ENCODE data around the gene TMEM120B. TPM values are rescaled to one million over a fixed set of nuclear protein-coding genes. Genes with fewer than 3 reads are reported as not detected.
"Not testable (repeated sequence)": the region's sequence is repeated elsewhere in the genome, so short reads cannot be mapped to it uniquely, and the experiment has no call there.

The TMEM120B gene
- total RNA-seq, 1 experiment from 2014 or later, result 8.7 TPM

GRCh38 chr12:121701667-121702277 is 10.8 kb upstream of the TMEM120B start:
- H3K27me3 ChIP-seq (ENCODE audit: low read length), result no peaks in the 10 kb centered on the region
- H3K36me3 ChIP-seq (ENCODE audit: insufficient read depth, low read length), result no peaks in the 10 kb centered on the region
- H3K79me2 ChIP-seq (ENCODE audit: low read length), result no peaks in the 10 kb centered on the region
- no peak overlapping the region for H3K9ac ChIP-seq (ENCODE audit: low read length)
- no peak overlapping the region for H2AFZ ChIP-seq (ENCODE audit: low read length)
- no peak overlapping the region for H3K4me3 ChIP-seq (ENCODE audit: low read length)
- no peaks in the 10 kb centered on the region for H3K9me3 ChIP-seq (ENCODE audit: low read length)
- H3K4me2 ChIP-seq (ENCODE audit: low read depth, low read length, poor library complexity, severe bottlenecking), result no peak overlapping the region
- DNase-seq, result no peak
- H3K27ac ChIP-seq (ENCODE audit: low read length), result no peak overlapping the region
- no peaks in the 10 kb centered on the region for H4K20me1 ChIP-seq (ENCODE audit: insufficient read depth, low read depth, low read length)
- no peaks in the 10 kb centered on the region for H3K9me2 ChIP-seq (replicated peaks; ENCODE audit: insufficient read depth, low read length)
- no peaks in the 10 kb centered on the region for H3K4me1 ChIP-seq (ENCODE audit: low read length)

GRCh38 chr12:121702944-121703343 is 9.6 kb upstream of the TMEM120B start:
- H3K27ac ChIP-seq (ENCODE audit: low read length), result no peak overlapping the region
- no peaks in the 10 kb centered on the region for H3K79me2 ChIP-seq (ENCODE audit: low read length)
- no peak overlapping the region for H2AFZ ChIP-seq (ENCODE audit: low read length)
- H3K9me2 ChIP-seq (replicated peaks; ENCODE audit: insufficient read depth, low read length), result no peaks in the 10 kb centered on the region
- no peak overlapping the region for H3K4me3 ChIP-seq (ENCODE audit: low read length)
- DNase-seq, result no peak
- H4K20me1 ChIP-seq (ENCODE audit: insufficient read depth, low read depth, low read length), result no peaks in the 10 kb centered on the region
- no peaks in the 10 kb centered on the region for H3K9me3 ChIP-seq (ENCODE audit: low read length)
- H3K36me3 ChIP-seq (ENCODE audit: insufficient read depth, low read length), result no peaks in the 10 kb centered on the region
- no peaks in the 10 kb centered on the region for H3K27me3 ChIP-seq (ENCODE audit: low read length)
- no peaks in the 10 kb centered on the region for H3K4me1 ChIP-seq (ENCODE audit: low read length)
- no peak overlapping the region for H3K9ac ChIP-seq (ENCODE audit: low read length)
- H3K4me2 ChIP-seq (ENCODE audit: low read depth, low read length, poor library complexity, severe bottlenecking), result no peak overlapping the region

GRCh38 chr12:121705514-121705913 is 7.0 kb upstream of the TMEM120B start:
- Histone ChIP-seq H3K9ac (ENCODE audit: low read length) (no peak overlapping the region), H3K4me2 (ENCODE audit: low read depth, low read length, poor library complexity, severe bottlenecking) (no peak overlapping the region), H3K9me3 (ENCODE audit: low read length) (no peaks in the 10 kb centered on the region), H3K27ac (ENCODE audit: low read length) (no peak overlapping the region), H3K4me3 (ENCODE audit: low read length) (no peak overlapping the region), H3K9me2 (replicated peaks; ENCODE audit: insufficient read depth, low read length) (no peaks in the 10 kb centered on the region), H3K27me3 (ENCODE audit: low read length) (no peaks in the 10 kb centered on the region), H3K36me3 (ENCODE audit: insufficient read depth, low read length) (no peaks in the 10 kb centered on the region), H3K79me2 (ENCODE audit: low read length) (no peaks in the 10 kb centered on the region), H4K20me1 (ENCODE audit: insufficient read depth, low read depth, low read length) (no peaks in the 10 kb centered on the region), H3K4me1 (ENCODE audit: low read length) (no peaks in the 10 kb centered on the region), H2AFZ (ENCODE audit: low read length) (no peak overlapping the region)
- DNase-seq, result no peak

GRCh38 chr12:121708313-121709063 is 4.1 kb upstream of the TMEM120B start:
- no peak overlapping the region for H3K4me2 ChIP-seq (ENCODE audit: low read depth, low read length, poor library complexity, severe bottlenecking)

GRCh38 chr12:121709064-121709424 is 3.5 kb upstream of the TMEM120B start:
- H3K4me1 ChIP-seq (ENCODE audit: low read length), result peaks cover 15% of the 10 kb centered on the region
- H4K20me1 ChIP-seq (ENCODE audit: insufficient read depth, low read depth, low read length); H3K9ac ChIP-seq (ENCODE audit: low read length); H3K27ac ChIP-seq (ENCODE audit: low read length); H3K36me3 ChIP-seq (ENCODE audit: insufficient read depth, low read length); H3K4me3 ChIP-seq (ENCODE audit: low read length); H3K9me2 ChIP-seq (replicated peaks; ENCODE audit: insufficient read depth, low read length); H3K27me3 ChIP-seq (ENCODE audit: low read length); H3K4me2 ChIP-seq (ENCODE audit: low read depth, low read length, poor library complexity, severe bottlenecking); H3K9me3 ChIP-seq (ENCODE audit: low read length); DNase-seq; H2AFZ ChIP-seq (ENCODE audit: low read length): not testable (repeated sequence)
- peaks cover 14% of the 10 kb centered on the region for H3K79me2 ChIP-seq (ENCODE audit: low read length)

More at GRCh38 chr12:121708313-121709063, 4.1 kb upstream of the TMEM120B start:
- H4K20me1 ChIP-seq (ENCODE audit: insufficient read depth, low read depth, low read length), result no peaks in the 10 kb centered on the region
- H2AFZ ChIP-seq (ENCODE audit: low read length), result no peak overlapping the region
- H3K9me3 ChIP-seq (ENCODE audit: low read length), result no peaks in the 10 kb centered on the region
- no peak overlapping the region for H3K27ac ChIP-seq (ENCODE audit: low read length)
- no peak overlapping the region for H3K4me3 ChIP-seq (ENCODE audit: low read length)
- no peaks in the 10 kb centered on the region for H3K36me3 ChIP-seq (ENCODE audit: insufficient read depth, low read length)
- H3K79me2 ChIP-seq (ENCODE audit: low read length), result peaks cover 9% of the 10 kb centered on the region
- no peaks in the 10 kb centered on the region for H3K27me3 ChIP-seq (ENCODE audit: low read length)
- peaks cover 10% of the 10 kb centered on the region for H3K4me1 ChIP-seq (ENCODE audit: low read length)
- no peak for DNase-seq
- H3K9me2 ChIP-seq (replicated peaks; ENCODE audit: insufficient read depth, low read length), result no peaks in the 10 kb centered on the region
- no peak overlapping the region for H3K9ac ChIP-seq (ENCODE audit: low read length)

GRCh38 chr12:121709478-121709961 is 3.0 kb upstream of the TMEM120B start:
- no peak overlapping the region for H3K9ac ChIP-seq (ENCODE audit: low read length)
- no peak overlapping the region for H2AFZ ChIP-seq (ENCODE audit: low read length)
- H3K4me1 ChIP-seq (ENCODE audit: low read length), result peaks cover 17% of the 10 kb centered on the region
- DNase-seq, result no peak
- no peak overlapping the region for H3K27ac ChIP-seq (ENCODE audit: low read length)
- peaks cover 17% of the 10 kb centered on the region for H3K79me2 ChIP-seq (ENCODE audit: low read length)
- no peaks in the 10 kb centered on the region for H4K20me1 ChIP-seq (ENCODE audit: insufficient read depth, low read depth, low read length)
- H3K27me3 ChIP-seq (ENCODE audit: low read length), result no peaks in the 10 kb centered on the region
- no peaks in the 10 kb centered on the region for H3K9me2 ChIP-seq (replicated peaks; ENCODE audit: insufficient read depth, low read length)
- H3K4me3 ChIP-seq (ENCODE audit: low read length), result no peak overlapping the region
- no peak overlapping the region for H3K4me2 ChIP-seq (ENCODE audit: low read depth, low read length, poor library complexity, severe bottlenecking)
- H3K9me3 ChIP-seq (ENCODE audit: low read length), result no peaks in the 10 kb centered on the region
- no peaks in the 10 kb centered on the region for H3K36me3 ChIP-seq (ENCODE audit: insufficient read depth, low read length)

- peaks cover 35% of the 10 kb centered on the region for H3K79me2 ChIP-seq (ENCODE audit: low read length)
- H2AFZ ChIP-seq (ENCODE audit: low read length), result peak overlapping the region; percentile 96; the same call in 1 of the 2 replicates
- H4K20me1 ChIP-seq (ENCODE audit: insufficient read depth, low read depth, low read length), result no peaks in the 10 kb centered on the region
- H3K27ac ChIP-seq (ENCODE audit: low read length), result no peak overlapping the region
- H3K9ac ChIP-seq (ENCODE audit: low read length), result peak overlapping the region; percentile 89
- no peaks in the 10 kb centered on the region for H3K36me3 ChIP-seq (ENCODE audit: insufficient read depth, low read length)
- H3K4me3 ChIP-seq (ENCODE audit: low read length), result peak overlapping the region; percentile 98
- peak overlapping the region; percentile 85 for H3K4me2 ChIP-seq (ENCODE audit: low read depth, low read length, poor library complexity, severe bottlenecking)
- H3K9me3 ChIP-seq (ENCODE audit: low read length), result no peaks in the 10 kb centered on the region
- no peaks in the 10 kb centered on the region for H3K9me2 ChIP-seq (replicated peaks; ENCODE audit: insufficient read depth, low read length)
- H3K27me3 ChIP-seq (ENCODE audit: low read length), result no peaks in the 10 kb centered on the region
- H3K4me1 ChIP-seq (ENCODE audit: low read length), result peaks cover 32% of the 10 kb centered on the region
- no peak for DNase-seq
Measured at GRCh38 chr12:121711361-121712189, 977 bp upstream of the TMEM120B start.

- Histone ChIP-seq H3K79me2 (ENCODE audit: low read length) (peaks cover 40% of the 10 kb centered on the region), H3K27ac (ENCODE audit: low read length) (no peak overlapping the region), H4K20me1 (ENCODE audit: insufficient read depth, low read depth, low read length) (no peaks in the 10 kb centered on the region), H3K9me3 (ENCODE audit: low read length) (no peaks in the 10 kb centered on the region), H3K9me2 (replicated peaks; ENCODE audit: insufficient read depth, low read length) (no peaks in the 10 kb centered on the region), H3K4me2 (ENCODE audit: low read depth, low read length, poor library complexity, severe bottlenecking) (peak overlapping the region; percentile 85), H3K36me3 (ENCODE audit: insufficient read depth, low read length) (no peaks in the 10 kb centered on the region), H3K9ac (ENCODE audit: low read length) (peak overlapping the region; percentile 89), H3K4me1 (ENCODE audit: low read length) (peaks cover 38% of the 10 kb centered on the region), H3K4me3 (ENCODE audit: low read length) (peak overlapping the region; percentile 98), H2AFZ (ENCODE audit: low read length) (peak overlapping the region; percentile 96), H3K27me3 (ENCODE audit: low read length) (no peaks in the 10 kb centered on the region)
- peak; percentile 69 for DNase-seq
Measured at GRCh38 chr12:121712190-121712460, 427 bp upstream of the TMEM120B start.

Data from Karpas-422 (cell line).